ENCODE measurements around the gene HCRTR1.

DNA sequence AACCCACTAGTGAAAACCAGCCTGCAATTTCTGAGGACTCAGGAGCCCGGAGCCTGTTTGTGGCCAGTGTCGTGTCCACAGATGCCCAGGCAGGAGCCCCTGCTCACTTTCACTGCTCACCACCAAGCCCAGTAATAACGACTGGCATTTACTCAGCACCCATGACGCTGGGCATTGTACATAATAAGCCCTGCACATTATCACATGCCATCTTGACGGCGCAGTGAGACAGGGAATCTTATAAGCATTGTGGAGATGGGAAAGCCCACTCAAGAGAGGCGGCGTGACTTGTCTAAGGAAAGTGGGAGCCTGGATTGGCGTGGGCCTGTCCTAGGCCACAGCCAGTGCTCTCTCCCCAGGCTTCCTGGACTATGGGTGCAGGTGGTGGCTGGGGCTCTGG lies 55.9 kb downstream of the HCRTR1 start:
- TF ChIP-seq, protein P1, sequence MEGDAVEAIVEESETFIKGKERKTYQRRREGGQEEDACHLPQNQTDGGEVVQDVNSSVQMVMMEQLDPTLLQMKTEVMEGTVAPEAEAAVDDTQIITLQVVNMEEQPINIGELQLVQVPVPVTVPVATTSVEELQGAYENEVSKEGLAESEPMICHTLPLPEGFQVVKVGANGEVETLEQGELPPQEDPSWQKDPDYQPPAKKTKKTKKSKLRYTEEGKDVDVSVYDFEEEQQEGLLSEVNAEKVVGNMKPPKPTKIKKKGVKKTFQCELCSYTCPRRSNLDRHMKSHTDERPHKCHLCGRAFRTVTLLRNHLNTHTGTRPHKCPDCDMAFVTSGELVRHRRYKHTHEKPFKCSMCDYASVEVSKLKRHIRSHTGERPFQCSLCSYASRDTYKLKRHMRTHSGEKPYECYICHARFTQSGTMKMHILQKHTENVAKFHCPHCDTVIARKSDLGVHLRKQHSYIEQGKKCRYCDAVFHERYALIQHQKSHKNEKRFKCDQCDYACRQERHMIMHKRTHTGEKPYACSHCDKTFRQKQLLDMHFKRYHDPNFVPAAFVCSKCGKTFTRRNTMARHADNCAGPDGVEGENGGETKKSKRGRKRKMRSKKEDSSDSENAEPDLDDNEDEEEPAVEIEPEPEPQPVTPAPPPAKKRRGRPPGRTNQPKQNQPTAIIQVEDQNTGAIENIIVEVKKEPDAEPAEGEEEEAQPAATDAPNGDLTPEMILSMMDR (conservative IDR thresholded peaks at IDR 0.05 in 1 of 2, IDR thresholded peaks at IDR 0.05 in 1 of 2; ENCODE audit: extremely low read depth in 1 of 2, insufficient read depth in 1 of 2, low read depth in 1 of 2, low read length in 2 of 2), result no peak
- no peak for TF ChIP-seq EZH2 (IDR thresholded peaks at IDR 0.05; ENCODE audit: borderline replicate concordance, low read length)
